ENCODE data around the gene PIP5K1B. TPM values are rescaled to one million over a fixed set of nuclear protein-coding genes. Genes with fewer than 3 reads are reported as not detected.

PIP5K1B gene
- total RNA-seq, 1 experiment from 2014 or later = 0.20 TPM

GRCh38 chr9:68978501-68978900, 273.5 kb downstream of the PIP5K1B start:
- Histone ChIP-seq H3K9me3 (ENCODE audit: control insufficient read depth in 1 of 2, insufficient read depth in 1 of 2, low read depth in 1 of 2, low read length in 2 of 2) (no peaks in the 10 kb centered on the region), H3K9ac (ENCODE audit: low read length) (no peak overlapping the region), H3K9me2 (ENCODE audit: insufficient read depth) (no peaks in the 10 kb centered on the region), H4K20me1 (ENCODE audit: insufficient read depth) (no peaks in the 10 kb centered on the region), H3K4me1 (ENCODE audit: control insufficient read depth in 1 of 2, insufficient read depth in 2 of 2, low read length in 2 of 2) (no peaks in the 10 kb centered on the region), H3K27me3 (ENCODE audit: insufficient read depth, low read length) (peaks cover 10% of the 10 kb centered on the region), H3K27ac (ENCODE audit: low read depth, low read length) (no peak overlapping the region), H3K4me3 (replicated peaks in 1 of 2; ENCODE audit: low read depth in 1 of 2, low read length in 2 of 2) (no peak overlapping the region), H3K36me3 (ENCODE audit: control insufficient read depth in 1 of 2, insufficient read depth in 2 of 2, low read length in 2 of 2) (no peaks in the 10 kb centered on the region), H3K4me2 (ENCODE audit: low read length) (no peak overlapping the region), H3K79me2 (ENCODE audit: insufficient read depth, low read length) (no peaks in the 10 kb centered on the region), H2AFZ (ENCODE audit: low read depth, low read length, poor library complexity, severe bottlenecking) (no peak overlapping the region)
- BruUV-seq (replicated peaks) = no TSS peak
- ChIA-PET RAD21 (ENCODE audit: low non-redundant PET in 1 of 2, low total read pairs in 2 of 2, uncharacterized antibody in 2 of 2, unreplicated experiment in 2 of 2) (no interaction called here), CTCF (no interaction called here), POLR2A (no interaction called here)
- DNase-seq (ENCODE audit: low read depth, low spot score) (no peak), ATAC-seq (no peak)
- intact Hi-C loops (cut with micrococcal nuclease) = no loop called here
- no peak for TF ChIP-seq CBX3 (IDR thresholded peaks at IDR 0.05; ENCODE audit: low read depth)
- TF ChIP-seq ATF3 (IDR thresholded peaks at IDR 0.05) = no peak
- TF ChIP-seq FOSL1 (IDR thresholded peaks at IDR 0.05; ENCODE audit: low read depth) = no peak
- no peak for TF ChIP-seq REST (IDR thresholded peaks at IDR 0.05; ENCODE audit: low read depth)
- no peak for TF ChIP-seq YY1 (IDR thresholded peaks at IDR 0.05; ENCODE audit: extremely low read depth, insufficient replicate concordance, low read depth, low read length)
- TF ChIP-seq EZH2phosphoT487 (IDR thresholded peaks at IDR 0.05; ENCODE audit: borderline replicate concordance) = no peak
- TF ChIP-seq SIN3A (IDR thresholded peaks at IDR 0.05; ENCODE audit: low read depth) = no peak
- TF ChIP-seq TCF7L2 (IDR thresholded peaks at IDR 0.05; ENCODE audit: borderline replicate concordance, extremely low read depth, insufficient read depth, insufficient read length) = no peak
- TF ChIP-seq ZFX (IDR thresholded peaks at IDR 0.05) = no peak

Data from HCT116 (cell line).